GM12891 (cell line): ENCODE data around the gene KAZALD1.

ENCODE experiments used
- PAX5 ChIP-seq: IDR thresholded peaks from 2 replicates; pipeline ENCODE4 v1.6.1; 2011; ENCODE audit warnings: low read length, moderate library complexity, mild to moderate bottlenecking; ENCODE audit not compliant: insufficient read depth, severe bottlenecking
- POLR2A ChIP-seq: IDR thresholded peaks from 2 replicates; pipeline ENCODE4 v1.6.1; 2011; ENCODE audit warnings: low read depth, low read length, control low read depth
- POLR2AphosphoS5 ChIP-seq: IDR thresholded peaks from 2 replicates; pipeline ENCODE4 v1.6.1; 2011; ENCODE audit warnings: low read depth, low read length, control low read depth
- POU2F2 ChIP-seq: IDR thresholded peaks from 2 replicates; pipeline ENCODE4 v1.6.1; 2011; ENCODE audit warnings: low read depth, mild to moderate bottlenecking, control low read depth, low read length, moderate library complexity
- SPI1 ChIP-seq: IDR thresholded peaks from 2 replicates; pipeline ENCODE4 v1.6.1; 2011; ENCODE audit warnings: low read depth, low read length, control low read depth
- TAF1 ChIP-seq: IDR thresholded peaks from 2 replicates; pipeline ENCODE4 v1.6.1; 2011; ENCODE audit warnings: low read depth, low read length, control low read depth

DNA sequence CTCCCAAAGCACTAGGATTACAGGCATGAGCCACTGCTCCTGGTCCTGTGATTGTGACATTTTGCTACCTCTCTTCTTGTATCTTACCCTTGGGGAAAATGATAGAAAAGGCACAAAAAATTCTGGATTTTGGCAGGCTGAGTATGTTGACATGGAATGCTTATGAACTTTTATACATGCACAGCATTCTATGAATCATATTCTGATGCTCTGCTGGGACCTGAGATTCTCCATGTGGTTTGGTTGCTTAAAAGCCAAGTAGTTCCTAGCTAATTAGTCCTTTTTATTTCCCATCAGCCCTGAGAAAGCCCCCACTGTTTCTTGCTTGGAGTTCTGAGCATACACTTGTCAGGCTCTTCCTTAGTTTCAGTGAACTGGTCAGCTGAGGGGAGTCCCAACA, 8.3 kb upstream of the KAZALD1 start:
- TF ChIP-seq POLR2A (no peak), POLR2AphosphoS5 (no peak), PAX5 (no peak), SPI1 (no peak), TAF1 (no peak), POU2F2 (no peak)
